ENCODE results near the gene DGKQ.
A peak's percentile ranks its signal among the peaks of the same experiment; 100 is the strongest.

The DGKQ gene

GRCh38 chr4:972651-973424 lies 531 bp downstream of the DGKQ start:
- DNase-seq (ENCODE audit: low read depth, low spot score), result no peak
- H3K4me3 ChIP-seq (ENCODE audit: low read depth, low read length), result peak overlapping the region; percentile 53
- in situ Hi-C loops (cut with HindIII; ENCODE audit: low sequenced_read_pairs), result no loop called here
- TF ChIP-seq, protein P1, sequence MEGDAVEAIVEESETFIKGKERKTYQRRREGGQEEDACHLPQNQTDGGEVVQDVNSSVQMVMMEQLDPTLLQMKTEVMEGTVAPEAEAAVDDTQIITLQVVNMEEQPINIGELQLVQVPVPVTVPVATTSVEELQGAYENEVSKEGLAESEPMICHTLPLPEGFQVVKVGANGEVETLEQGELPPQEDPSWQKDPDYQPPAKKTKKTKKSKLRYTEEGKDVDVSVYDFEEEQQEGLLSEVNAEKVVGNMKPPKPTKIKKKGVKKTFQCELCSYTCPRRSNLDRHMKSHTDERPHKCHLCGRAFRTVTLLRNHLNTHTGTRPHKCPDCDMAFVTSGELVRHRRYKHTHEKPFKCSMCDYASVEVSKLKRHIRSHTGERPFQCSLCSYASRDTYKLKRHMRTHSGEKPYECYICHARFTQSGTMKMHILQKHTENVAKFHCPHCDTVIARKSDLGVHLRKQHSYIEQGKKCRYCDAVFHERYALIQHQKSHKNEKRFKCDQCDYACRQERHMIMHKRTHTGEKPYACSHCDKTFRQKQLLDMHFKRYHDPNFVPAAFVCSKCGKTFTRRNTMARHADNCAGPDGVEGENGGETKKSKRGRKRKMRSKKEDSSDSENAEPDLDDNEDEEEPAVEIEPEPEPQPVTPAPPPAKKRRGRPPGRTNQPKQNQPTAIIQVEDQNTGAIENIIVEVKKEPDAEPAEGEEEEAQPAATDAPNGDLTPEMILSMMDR (IDR thresholded peaks at IDR 0.05; ENCODE audit: low read depth, low read length), result no peak

DNA sequence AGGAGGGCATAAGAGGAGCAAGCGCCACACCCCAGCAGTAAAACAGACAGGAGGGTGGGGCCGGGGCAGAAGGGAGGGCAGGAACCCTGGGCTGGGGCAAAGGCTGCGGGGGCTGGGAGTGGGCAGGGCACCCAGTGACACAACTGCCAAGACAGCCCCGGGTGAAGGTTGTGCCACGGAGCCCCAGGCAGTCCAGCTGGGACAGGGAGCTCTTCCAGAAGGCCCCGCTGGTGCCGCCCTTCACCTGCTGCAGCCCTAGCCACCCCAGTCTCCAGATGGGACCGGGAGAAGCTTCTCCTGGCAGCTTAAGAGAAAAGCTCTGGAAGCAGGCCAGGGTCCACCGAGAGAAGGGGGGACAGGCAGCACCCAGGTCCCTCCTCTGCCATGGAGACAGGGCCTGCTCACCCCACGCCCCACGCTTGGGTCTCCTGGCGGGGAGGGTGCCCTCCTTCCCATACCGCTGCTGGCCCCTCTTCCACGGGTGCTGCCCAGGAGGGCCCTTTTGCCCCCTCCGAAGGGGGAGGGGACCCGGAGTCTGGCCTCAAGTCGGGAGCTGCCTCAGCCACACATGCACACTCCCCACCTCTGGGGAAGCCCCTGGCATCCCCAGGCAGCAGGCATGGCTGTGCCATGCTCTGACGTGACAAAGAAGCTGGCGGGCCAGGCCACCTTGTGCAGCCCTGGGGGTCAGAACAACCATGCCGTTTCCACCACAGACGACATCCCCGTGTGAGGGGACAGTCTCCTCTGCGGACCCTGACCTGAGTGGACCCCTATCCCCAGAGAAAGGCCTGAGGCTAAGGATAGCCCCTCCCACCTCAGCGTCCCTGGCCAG lies 1.5 kb downstream of the DGKQ start:
- TF ChIP-seq, protein P1 (IDR thresholded peaks at IDR 0.05; ENCODE audit: low read depth, low read length), result no peak
- DNase-seq (ENCODE audit: low read depth, low spot score), result no peak

DNA sequence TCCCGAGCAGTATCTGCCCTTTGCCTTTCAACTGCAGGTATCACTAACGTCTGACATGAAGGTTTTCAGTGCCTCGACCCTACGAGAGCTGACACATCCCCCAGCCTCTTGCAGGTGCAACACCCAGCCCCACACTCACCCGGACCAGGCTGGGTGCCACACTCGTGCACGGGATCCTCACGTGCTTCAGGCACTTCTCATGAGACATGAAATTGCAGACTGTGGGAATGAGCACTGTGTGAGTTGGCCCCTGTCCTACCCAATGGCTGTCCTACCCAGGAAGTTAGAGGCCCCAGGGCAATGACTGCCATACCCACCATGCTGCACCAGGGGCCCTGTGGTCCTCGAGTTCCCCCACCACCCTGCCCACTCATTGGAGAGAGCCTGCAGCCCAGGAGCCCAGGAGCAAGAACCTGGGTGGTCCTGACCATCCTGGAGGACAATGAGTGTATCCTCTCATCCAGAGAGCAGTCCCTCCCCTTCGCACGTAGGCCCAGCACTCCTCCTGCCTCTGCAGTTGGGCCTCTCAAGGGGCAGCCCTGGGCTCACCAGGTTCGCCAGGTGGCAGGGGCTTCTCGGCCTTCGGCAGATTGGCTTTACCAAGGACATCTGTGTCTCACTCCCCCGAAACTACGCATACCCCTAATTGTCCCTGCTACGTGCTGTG lies 2.4 kb downstream of the DGKQ start:
- TF ChIP-seq, protein P1 (IDR thresholded peaks at IDR 0.05; ENCODE audit: low read depth, low read length), result no peak
- in situ Hi-C loops (cut with HindIII; ENCODE audit: low sequenced_read_pairs), result no loop called here
- DNase-seq (ENCODE audit: low read depth, low spot score), result no peak
- H3K4me3 ChIP-seq (ENCODE audit: low read depth, low read length), result no peak overlapping the region

More for the DNA sequence above, 1.5 kb downstream of the DGKQ start:
- peak overlapping the region; percentile 53 for H3K4me3 ChIP-seq (ENCODE audit: low read depth, low read length)
- in situ Hi-C loops (cut with HindIII; ENCODE audit: low sequenced_read_pairs), result no loop called here

DNA sequence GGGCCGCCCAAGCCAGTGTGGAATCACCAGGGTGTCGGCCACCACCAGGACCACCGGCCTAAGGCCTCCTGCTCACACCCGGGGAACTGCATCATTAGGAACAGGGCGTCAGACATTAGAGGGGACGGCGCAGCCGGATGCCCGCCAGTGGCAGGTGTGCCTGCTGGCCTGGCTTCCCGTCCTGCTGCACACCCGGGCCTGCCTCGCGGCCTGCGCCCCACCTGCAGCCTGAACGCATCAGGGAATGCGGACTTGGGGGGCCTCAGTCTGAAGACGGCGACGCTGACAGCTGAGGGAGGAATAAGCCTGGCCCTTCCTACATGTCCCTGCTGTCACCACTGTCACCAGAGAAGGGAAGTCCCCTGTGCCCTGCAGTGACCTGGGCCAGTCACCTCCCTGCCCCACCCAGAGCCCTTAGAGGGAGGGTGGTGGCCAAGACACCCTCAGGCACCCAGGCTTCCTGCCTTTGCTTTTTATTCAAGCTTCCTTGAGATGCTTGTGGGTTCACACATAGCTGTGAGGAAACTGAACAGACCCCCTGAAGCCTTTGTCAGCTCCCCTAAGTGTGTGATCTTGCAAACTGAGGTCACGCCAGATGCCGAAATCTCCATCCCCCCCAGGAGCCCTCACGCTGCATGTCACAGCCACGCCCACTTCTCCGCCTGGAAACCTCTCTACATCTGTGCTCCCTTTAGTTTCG lies 3.2 kb downstream of the DGKQ start:
- DNase-seq (ENCODE audit: low read depth, low spot score), result no peak
- no peak overlapping the region for H3K4me3 ChIP-seq (ENCODE audit: low read depth, low read length)
- in situ Hi-C loops (cut with HindIII; ENCODE audit: low sequenced_read_pairs), result no loop called here

GRCh38 chr4:968621-969394 lies 4.6 kb downstream of the DGKQ start:
- in situ Hi-C loops (cut with HindIII; ENCODE audit: low sequenced_read_pairs), result no loop called here
- no peak overlapping the region for H3K4me3 ChIP-seq (ENCODE audit: low read depth, low read length)
- TF ChIP-seq, protein P1 (IDR thresholded peaks at IDR 0.05; ENCODE audit: low read depth, low read length), result no peak
- no peak for DNase-seq (ENCODE audit: low read depth, low spot score)

More for the DNA sequence above, 3.2 kb downstream of the DGKQ start:
- TF ChIP-seq, protein P1 (IDR thresholded peaks at IDR 0.05; ENCODE audit: low read depth, low read length), result no peak
